Testis (tissue), 3 donors: ENCODE results near the gene COBL. TPM values are rescaled to one million over a fixed set of nuclear protein-coding genes. Genes with fewer than 3 reads are reported as not detected.

Experiments
- DNase-seq: peaks from one replicate; pipeline ENCODE4 v3.0.0-alpha.2; 2019
- H3K27ac ChIP-seq, 2 donors: fragments of 200-600 bp; sonication (generic); one replicate each; pipeline ENCODE4 v1.5.1; 2019
- H3K27me3 ChIP-seq: fragments of 200-600 bp; sonication (generic); one replicate; pipeline ENCODE4 v1.5.1; 2019
- H3K36me3 ChIP-seq: fragments of 200-600 bp; sonication (generic); one replicate; pipeline ENCODE4 v1.5.1; 2017; ENCODE audit warnings: low read depth; ENCODE audit errors: missing control alignments
- H3K4me1 ChIP-seq: fragments of 200-600 bp; sonication (generic); one replicate; pipeline ENCODE4 v1.5.1; 2019
- H3K4me3 ChIP-seq, 2 donors: fragments of 200-600 bp; sonication (generic); one replicate each; pipeline ENCODE4 v1.5.1; 2017 to 2019
- H3K9me3 ChIP-seq: fragments of 200-600 bp; sonication (generic); one replicate; pipeline ENCODE4 v1.5.1; 2017
- CTCF ChIP-seq, 3 experiments: fragments of 450-650 bp in 2 of 3; fragments of 200-600 bp in 1 of 3; sonication (generic) in 1 of 3; IDR thresholded peaks; one replicate each; pipeline ENCODE4 v1.5.1; 2016 to 2019; ENCODE audit warnings: antibody characterized with exemption in 3 of 3, mild to moderate bottlenecking in 2 of 3, moderate library complexity in 1 of 3
- POLR2A ChIP-seq: fragments of 450-650 bp; IDR thresholded peaks from one replicate; pipeline ENCODE4 v1.6.1; 2017; ENCODE audit warnings: antibody characterized with exemption, mild to moderate bottlenecking, moderate library complexity
- WGBS, 2 donors: methylation state at CpG; one replicate each; pipeline ENCODE4 v1.1.5; 2018; 5-methylcytosine and 5-hydroxymethylcytosine counted together
- intact Hi-C: fragments of 100-400 bp; cut with DNase I; formaldehyde crosslinking; loops from one replicate; pipeline ENCODE4 v1.15.1; 2023; ENCODE audit warnings: low total_unique reads
- polyA plus RNA-seq: library from polyadenylated mRNA; stranded (reverse); fragments of 350-450 nt; fragmentation: Illumina TruSeq; extraction: RNeasy Lipid Tissue Mini Kit (QIAGEN cat#74804); gene quantifications from one replicate; pipeline ENCODE4 v1.2.3, GENCODE V29; 2014; ENCODE audit warnings: low read depth, low replicate concordance; ENCODE audit not compliant: insufficient read depth
- total RNA-seq, 2 donors: library from RNA; depleted of rRNA; stranded (reverse); fragments of >200 nt; gene quantifications; one replicate each; pipeline ENCODE4 v1.2.3, GENCODE V29; 2016

The COBL gene
- total and polyA plus RNA-seq, 3 donors from 2014 or later, result 9.2 to 14.8 (median 12.3) TPM

GRCh38 chr7:51027935-51028830, 288.4 kb downstream of the COBL start:
- 87 to 89% methylated on average over 13 to 18 of the region's 19 CpGs for WGBS, 2 donors
- intact Hi-C loops, result no loop called here
- H3K27ac ChIP-seq, result no peak overlapping the region
- H3K36me3 ChIP-seq, result no peaks in the 10 kb centered on the region
- H3K27me3 ChIP-seq, result no peaks in the 10 kb centered on the region
- TF ChIP-seq CTCF (IDR thresholded peaks at IDR 0.05), result no peak
- TF ChIP-seq POLR2A, result no peak
- no peak overlapping the region for H3K4me3 ChIP-seq
- no peaks in the 10 kb centered on the region for H3K9me3 ChIP-seq
- DNase-seq, result no peak
- H3K4me1 ChIP-seq, result no peaks in the 10 kb centered on the region

GRCh38 chr7:51027106-51027934, 289.3 kb downstream of the COBL start:
- Histone ChIP-seq H3K4me1 (no peaks in the 10 kb centered on the region), H3K27me3 (no peaks in the 10 kb centered on the region), H3K4me3 (no peak overlapping the region), H3K36me3 (no peaks in the 10 kb centered on the region), H3K9me3 (no peaks in the 10 kb centered on the region), H3K27ac (no peak overlapping the region)
- TF ChIP-seq POLR2A (no peak), CTCF (IDR thresholded peaks at IDR 0.05) (no peak)
- intact Hi-C loops, result no loop called here
- no peak for DNase-seq
- 92 to 94% methylated on average over 10 of the region's 10 CpGs for WGBS, 2 donors

GRCh38 chr7:51026341-51026740, 290.3 kb downstream of the COBL start:
- WGBS, 2 donors, result 94 to 99% methylated on average over 9 to 12 of the region's 12 CpGs
- intact Hi-C loops, result no loop called here
- DNase-seq, result no peak
- Histone ChIP-seq H3K27me3 (no peaks in the 10 kb centered on the region), H3K9me3 (no peaks in the 10 kb centered on the region), H3K4me3 (no peak overlapping the region), H3K4me1 (no peaks in the 10 kb centered on the region), H3K36me3 (no peaks in the 10 kb centered on the region), H3K27ac (no peak overlapping the region)
- TF ChIP-seq POLR2A (no peak), CTCF (IDR thresholded peaks at IDR 0.05) (no peak)

- TF ChIP-seq CTCF (IDR thresholded peaks at IDR 0.05) (no peak), POLR2A (no peak)
These were observed 290.9 kb downstream of the COBL start for GRCh38 chr7:51025668-51026067.

More at GRCh38 chr7:51025668-51026067, 290.9 kb downstream of the COBL start:
- Histone ChIP-seq H3K9me3 (no peaks in the 10 kb centered on the region), H3K4me3 (no peak overlapping the region), H3K4me1 (no peaks in the 10 kb centered on the region), H3K36me3 (no peaks in the 10 kb centered on the region), H3K27ac (no peak overlapping the region), H3K27me3 (no peaks in the 10 kb centered on the region)
- intact Hi-C loops, result no loop called here
- WGBS, 2 donors, result 77 to 81% methylated on average over 2 of the region's 2 CpGs
- no peak for DNase-seq
